Erythroblast (primary cell): ENCODE measurements around the gene ARHGAP4.

Experiments
- DNase-seq, 2 experiments: peaks; one replicate each; lab custom pipeline; 2025; lab: John Stamatoyannopoulos, UW
- GATA1 ChIP-seq: IDR thresholded peaks from 2 replicates; pipeline ENCODE4 v1.6.1; 2011; ENCODE audit warnings: low read depth, mild to moderate bottlenecking, control low read depth, low read length, moderate library complexity
- POLR2A ChIP-seq: IDR thresholded peaks from 2 replicates; pipeline ENCODE4 v1.6.1; 2011; ENCODE audit warnings: mild to moderate bottlenecking, low read length

ARHGAP4 gene

DNA sequence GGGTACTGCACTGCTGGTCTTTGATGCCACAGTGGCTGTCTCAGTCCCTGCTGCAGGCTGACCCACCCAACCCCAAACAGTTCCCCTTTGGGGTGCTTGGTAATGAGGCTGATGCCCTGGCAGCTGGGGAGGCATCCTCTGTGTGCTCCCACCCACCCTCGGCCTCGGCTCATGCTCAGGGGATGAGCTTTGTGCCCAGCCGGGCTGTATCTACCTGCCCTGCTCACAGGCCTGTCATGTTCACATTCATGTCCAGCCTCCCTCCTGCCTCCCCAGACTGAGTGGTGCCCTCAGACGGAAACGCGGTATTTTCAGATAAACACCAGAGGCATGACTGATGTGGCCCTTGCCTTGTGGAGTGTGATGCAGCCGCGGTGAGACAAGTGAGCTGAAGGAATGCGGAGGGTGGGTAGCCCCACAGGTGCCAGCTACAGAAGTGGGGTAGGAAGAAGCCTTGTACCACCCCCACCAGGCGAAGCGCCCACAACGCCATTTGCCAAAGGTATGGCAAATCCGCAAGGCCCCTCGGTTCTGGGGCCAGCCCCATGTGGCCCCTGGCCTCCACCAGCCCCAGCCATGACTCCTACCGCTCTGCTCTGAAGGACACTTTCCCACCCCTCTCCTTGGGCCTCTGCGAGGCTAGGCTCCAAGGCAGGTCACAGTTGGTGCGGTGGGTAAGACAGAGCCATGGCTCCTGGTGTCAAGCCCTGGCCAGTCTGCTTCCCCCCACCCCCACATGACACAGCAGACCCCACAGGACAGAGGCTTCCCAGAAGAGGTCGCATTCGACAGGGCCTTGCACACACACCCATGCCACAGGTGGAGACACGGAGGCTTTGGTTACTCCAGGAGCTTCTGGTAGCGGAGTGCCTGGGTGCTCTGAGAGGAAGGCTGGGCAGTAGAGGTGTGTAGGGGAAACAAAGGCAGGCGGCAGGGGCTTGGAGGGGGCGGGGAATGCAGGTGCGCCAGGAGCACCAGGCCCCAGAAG lies 20.2 kb upstream of the ARHGAP4 start:
- DNase-seq, result no peak
- TF ChIP-seq POLR2A (no peak), GATA1 (no peak)

DNA sequence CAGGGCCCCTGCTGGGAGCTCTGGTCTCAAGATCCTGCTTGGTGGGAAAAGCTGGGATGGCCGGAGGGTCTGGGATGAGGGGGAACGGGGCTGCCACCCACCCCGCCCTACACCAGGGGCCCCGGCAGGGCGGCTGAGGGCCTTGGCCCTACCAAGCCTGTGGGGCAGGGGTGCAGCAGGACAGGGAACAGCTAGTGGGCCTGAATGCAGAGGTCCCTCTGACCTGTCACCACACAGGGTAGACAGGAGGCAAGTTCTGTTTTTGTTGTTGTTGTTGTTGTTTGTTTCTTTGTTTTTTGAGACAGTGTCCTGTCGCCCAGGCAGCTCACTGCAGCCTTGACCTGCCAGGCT lies 18.7 kb upstream of the ARHGAP4 start:
- no peak for TF ChIP-seq GATA1
- TF ChIP-seq POLR2A, result no peak
- no peak for DNase-seq

DNA sequence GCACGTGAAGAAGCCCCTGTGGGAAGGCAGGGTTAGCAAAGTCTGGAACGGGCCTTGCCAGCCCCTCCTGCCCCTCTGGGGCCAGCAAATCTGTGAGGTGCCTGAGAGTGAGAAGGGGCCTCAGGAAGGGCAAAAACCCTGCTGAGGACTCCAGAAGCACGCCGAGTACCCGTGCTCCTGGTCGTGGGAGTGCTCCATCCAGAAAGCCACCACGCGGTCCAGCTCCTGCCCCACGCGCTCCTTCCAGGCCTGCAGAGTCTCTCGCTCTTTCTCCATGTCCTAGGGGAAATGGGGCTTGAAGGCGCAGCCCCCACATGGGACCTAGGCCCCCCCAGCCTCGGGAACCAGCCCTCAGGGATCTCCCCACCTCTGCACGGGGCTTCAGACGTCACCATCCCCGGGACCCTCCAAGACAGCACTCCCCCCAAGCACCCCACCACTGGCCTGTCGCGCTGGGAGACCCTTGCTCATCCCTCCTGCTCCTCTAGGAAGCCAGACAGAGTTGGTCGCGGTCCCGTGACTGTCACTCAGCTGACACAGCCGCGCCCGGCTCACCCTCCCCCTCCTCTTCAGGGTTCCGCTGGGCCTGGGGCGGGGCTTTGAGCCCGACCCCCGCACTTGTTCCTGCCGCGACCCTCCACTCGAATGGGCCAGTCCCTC lies 18.2 kb upstream of the ARHGAP4 start, which contains the start of gene RENBP:
Gene RENBP, minus strand, starts transcription at position 504 of the 660 bp plus-strand sequence. Its CDS starts 33 bp downstream, at position 471.
- TF ChIP-seq GATA1 (no peak), POLR2A (peak; percentile 26)
- peak; percentile 67 to 72 for DNase-seq

DNA sequence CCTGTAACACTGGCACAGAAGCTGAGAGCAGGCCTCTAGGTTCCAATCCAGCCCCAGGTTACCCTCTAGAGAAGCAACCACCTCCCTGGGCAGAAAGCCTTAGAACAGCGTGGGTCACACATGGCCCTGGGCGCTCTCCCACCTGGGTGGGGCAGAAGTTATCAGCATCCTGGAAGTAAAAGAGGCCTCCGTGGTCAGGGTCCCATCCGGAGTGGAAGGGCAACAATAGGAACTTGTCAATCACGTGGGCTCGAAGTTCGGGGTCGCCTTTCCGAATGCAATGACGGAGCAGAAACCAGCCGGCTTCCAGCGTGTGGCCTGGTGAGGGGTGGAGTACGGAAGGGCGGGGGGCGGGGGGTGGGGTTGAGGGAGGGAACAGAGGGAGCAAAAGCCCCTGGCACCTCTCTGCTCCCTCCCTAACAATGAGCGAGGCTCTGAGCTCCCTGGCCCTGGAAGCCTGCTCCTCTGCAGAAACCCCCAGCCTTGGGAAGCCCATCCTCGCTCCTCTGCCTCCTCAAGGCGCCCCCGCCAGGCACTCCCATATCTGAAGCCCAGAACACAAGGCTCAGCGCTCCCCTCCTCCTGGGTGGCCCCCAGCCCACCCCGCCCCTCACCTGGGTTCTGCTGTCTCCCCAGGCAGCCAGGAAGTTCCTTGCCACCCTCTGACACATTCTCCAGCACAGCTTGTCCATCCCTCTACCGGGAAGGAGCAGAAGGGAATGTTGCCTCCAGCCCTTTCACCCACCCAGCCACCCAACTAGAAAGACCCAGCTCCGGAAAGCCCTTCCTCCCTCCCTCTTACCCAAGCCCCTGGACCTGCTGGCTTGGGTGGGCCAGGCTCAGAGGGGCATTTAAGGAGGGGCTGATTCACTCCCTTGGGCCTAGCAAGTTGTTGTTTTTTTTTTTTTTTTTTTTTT lies 15.5 kb upstream of the ARHGAP4 start:
- peak; percentile 27 to 35 for DNase-seq
- no peak for TF ChIP-seq GATA1
- TF ChIP-seq POLR2A, result no peak

DNA sequence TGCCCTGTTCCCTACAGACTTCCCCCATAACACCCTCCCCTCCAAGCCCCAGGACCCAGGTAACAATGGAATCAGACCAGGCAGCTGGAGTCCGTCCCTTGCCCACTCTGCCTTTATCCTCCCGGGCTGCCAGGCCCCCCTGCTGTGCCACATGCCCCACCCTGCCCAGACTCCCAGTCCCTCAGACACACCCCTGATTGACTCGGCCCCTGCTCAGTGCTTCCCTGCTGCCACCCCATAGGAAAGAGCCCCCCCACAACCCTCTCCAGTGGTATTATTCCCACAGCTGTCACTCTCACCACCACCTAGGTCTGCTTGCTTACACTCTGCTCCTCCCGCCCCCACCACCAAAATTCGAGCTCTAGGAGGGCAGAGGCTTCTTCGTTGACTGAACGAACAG lies 13.5 kb upstream of the ARHGAP4 start:
- no peak for TF ChIP-seq POLR2A
- TF ChIP-seq GATA1, result no peak
- no peak for DNase-seq

DNA sequence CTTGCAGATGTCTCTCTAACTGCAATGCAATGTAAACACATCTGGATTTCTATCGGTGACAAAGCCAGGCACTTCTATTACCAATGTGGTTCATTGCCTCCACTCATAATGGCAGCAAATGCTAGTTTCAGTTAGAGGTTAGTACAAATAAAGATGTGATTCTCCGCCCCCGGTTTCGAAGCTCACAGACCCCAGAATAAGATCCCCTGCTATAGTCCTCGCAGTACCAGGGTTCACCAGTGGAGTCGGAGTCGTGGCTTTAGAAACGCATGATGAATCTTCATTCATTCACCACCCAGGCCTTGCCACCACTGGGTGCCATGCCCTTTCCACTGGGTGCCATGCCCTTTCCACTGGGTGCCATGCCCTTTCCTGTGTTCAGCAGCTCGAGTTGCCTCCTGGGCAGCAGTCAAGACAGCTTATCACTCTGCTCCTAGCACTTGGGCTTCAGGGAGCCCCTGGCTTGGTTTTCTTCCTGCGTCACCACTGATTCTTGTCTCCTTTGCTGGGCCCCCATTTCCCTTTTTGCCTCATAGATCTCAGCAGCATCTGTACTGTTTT lies 12.2 kb upstream of the ARHGAP4 start:
- no peak for TF ChIP-seq GATA1
- TF ChIP-seq POLR2A, result no peak
- DNase-seq, result no peak

DNA sequence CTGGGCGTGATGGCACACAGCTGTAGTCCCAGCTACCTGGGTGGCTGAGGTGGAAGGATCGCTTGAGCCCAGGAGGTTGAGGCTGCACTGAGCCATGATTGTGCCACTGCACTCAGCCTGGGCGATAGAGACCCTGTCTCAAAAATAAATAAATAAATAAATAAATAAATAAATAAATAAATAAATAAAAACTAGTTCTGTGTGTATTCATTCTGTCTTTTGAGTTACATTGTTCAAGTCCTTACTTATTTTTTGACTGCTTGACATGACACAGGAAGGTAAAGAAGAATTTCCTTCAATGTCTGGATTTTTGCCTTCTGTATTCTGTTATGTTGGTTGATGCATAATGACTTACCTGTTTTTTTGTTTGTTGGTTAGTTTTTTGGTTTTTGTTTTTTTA lies 11.0 kb upstream of the ARHGAP4 start:
- TF ChIP-seq POLR2A, result no peak
- no peak for TF ChIP-seq GATA1
- DNase-seq, result no peak

DNA sequence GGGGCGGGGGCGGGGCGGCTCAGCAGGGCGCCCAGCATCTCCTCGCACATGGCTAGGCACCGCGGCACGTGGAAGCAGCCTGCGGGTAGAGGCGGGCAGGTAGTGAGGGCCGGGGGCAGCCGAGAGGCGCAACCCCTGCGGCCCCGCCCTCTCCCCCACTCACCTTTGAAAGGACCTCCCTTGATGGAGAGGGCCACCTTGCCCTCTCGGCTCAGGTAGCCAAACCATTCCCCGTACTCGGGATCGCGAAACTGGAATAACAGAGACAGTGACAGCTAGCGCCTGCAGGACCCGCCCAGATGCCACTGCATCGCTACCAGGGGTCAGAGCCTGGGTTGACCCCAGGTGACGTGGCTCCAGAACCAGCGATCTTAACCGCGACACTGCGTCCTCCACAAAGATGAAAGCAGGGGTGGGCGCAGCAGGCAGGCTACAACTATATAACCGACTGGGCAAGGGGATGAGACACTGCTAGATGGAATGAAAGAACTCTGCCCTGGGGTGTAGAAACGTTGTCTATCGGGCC lies 9.3 kb upstream of the ARHGAP4 start:
- peak in 1 of 2 experiments; percentile 31 for DNase-seq
- TF ChIP-seq GATA1 (no peak), POLR2A (no peak)

DNA sequence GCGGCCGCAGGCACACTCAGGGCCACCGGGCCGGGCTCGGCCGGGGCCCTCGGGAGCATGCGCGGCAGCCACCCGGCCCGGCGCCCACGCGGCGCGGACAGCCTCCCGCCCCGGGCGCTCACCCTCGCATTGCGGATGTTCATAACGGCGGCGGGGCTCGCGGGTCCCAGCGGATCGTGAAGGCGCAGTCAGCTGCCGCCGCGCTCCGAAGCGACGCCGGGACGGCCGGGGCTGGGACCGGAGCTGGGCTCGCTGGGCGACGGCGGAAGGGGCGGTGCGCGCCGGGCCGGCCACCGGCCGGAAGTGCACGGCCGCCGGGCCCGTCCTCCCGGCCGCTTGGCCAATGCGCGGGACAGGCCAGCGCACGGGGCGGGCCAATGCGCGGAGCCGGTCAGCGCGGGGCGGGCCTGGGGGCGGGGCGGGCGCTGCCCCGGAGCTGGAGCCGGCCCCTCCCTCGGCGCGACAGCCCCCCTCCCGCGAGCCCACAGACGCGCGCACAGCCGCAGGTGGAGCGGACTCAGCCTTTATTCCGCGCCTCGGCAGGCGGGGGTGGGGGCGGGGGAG lies 8.8 kb upstream of the ARHGAP4 start, which contains the start of gene NAA10:
Gene NAA10, minus strand, starts transcription at position 276 of the 564 bp plus-strand sequence. Its CDS starts 133 bp downstream, at position 143.
- no peak for TF ChIP-seq GATA1
- peak; percentile 56 for TF ChIP-seq POLR2A
- DNase-seq, result peak; percentile 81 to 86

DNA sequence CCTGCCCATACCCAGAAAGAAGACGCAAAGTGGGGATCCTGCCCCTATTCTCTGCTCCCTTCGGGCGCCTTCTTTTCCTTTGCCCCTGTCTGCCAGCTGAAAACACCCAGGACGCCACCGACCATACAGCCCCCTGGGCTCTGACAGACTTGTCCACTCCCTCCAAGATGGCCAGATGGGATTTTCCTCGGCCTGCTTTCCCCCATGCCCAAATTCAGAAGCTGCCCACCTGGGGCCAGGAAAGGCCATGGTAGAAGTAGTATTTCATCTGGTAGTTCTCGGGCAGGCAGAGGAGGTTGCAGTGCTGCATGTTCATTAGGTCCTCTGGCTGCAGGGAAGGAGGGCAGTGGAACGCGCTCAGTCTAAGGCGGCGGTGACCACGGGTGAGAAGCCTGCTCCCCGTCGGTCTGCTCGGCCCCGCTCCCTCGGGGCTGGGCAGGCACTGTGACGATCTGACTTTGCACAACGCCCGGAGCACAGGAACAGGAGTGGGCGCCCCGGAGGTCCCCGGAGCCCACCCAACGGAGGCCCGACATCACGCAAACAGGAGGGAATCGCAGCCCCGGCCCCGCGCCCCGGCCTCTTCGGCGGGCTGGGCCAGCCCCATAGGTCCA lies 8.2 kb upstream of the ARHGAP4 start:
- TF ChIP-seq POLR2A, result no peak
- TF ChIP-seq GATA1, result no peak
- peak; percentile 28 to 49 for DNase-seq

DNA sequence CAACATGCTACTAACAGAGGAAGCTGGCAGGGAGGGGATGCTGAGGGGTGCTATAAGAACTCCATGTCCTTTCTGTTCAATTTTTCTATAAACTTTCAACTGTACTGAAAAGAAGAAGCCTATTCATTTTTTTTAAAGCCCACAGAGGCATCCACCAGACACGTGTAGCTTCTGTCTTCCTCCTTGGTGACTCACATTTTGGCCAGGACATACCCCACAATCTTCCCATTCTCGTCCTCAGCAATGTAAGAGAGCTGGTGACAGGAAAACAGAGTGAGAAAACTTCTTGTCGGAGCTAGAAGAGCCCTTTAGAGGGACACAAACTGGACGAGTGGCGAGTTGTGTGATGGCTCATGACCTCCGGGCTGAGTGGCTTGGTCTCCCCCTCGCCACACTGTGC lies 7.7 kb upstream of the ARHGAP4 start:
- TF ChIP-seq POLR2A (no peak), GATA1 (no peak)
- no peak for DNase-seq

DNA sequence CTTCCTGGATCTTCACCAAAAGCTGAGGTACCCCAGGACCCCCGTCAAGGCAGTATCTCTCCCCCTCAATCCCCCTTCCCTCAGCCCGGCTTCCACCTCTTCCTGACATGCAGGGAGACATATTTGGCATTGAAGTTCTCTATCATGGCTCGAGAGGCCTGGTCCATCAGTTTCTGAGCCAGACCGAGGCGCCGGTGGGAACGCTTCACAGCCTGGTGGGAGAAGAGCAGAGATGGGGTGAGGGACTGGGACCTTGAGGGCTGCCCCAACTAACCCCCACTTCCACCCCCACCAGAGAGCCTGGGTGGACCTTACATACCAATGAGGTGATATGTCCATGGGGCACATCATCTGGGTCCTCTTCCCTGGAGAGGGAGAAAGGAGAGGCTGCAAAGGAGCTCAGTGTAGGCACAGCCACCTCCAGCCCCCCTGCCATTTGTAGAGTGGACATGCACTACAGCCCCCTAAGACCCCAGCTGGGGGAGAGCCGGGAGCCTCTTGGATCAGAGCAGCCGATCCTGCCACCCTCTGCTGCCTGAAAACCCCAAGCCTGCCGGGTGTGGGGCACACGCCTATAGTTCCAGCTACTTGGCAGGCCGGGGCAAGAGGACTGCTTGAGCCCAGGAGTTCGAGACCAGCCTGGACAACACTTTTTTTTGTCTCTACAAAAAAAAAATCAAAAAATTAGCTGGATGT lies 6.3 kb upstream of the ARHGAP4 start:
- TF ChIP-seq GATA1, result no peak
- no peak for TF ChIP-seq POLR2A
- no peak for DNase-seq
